Cardiac muscle cell (in vitro differentiated cells and primary cell): ENCODE results near the gene UBE2I. TPM values are rescaled to one million over a fixed set of nuclear protein-coding genes. Genes with fewer than 3 reads are reported as not detected.

ENCODE experiments used
- DNase-seq, 2 donors: peaks; one replicate each; pipeline versions ENCODE4 v3.0.0 to v3.0.0-alpha.2; 2010 to 2017; ENCODE audit warnings: low read depth in 1 of 2, low spot score in 1 of 2
- H3K27ac ChIP-seq: fragments of 200-600 bp; sonication (generic); 2 replicates; pipeline ENCODE4 v1.5.1; 2016
- H3K27me3 ChIP-seq: fragments of 200-600 bp; sonication (generic); 2 replicates; pipeline ENCODE4 v1.6.0; 2016; ENCODE audit warnings: control low read depth
- H3K36me3 ChIP-seq: fragments of 200-600 bp; sonication (generic); 2 replicates; pipeline ENCODE4 v1.5.1; 2016; ENCODE audit warnings: control low read depth
- H3K4me1 ChIP-seq: fragments of 200-600 bp; sonication (generic); 2 replicates; pipeline ENCODE4 v1.8.1; 2017; ENCODE audit warnings: low read depth, mild to moderate bottlenecking, mixed run types
- H3K4me3 ChIP-seq: fragments of 200-600 bp; sonication (generic); 2 replicates; pipeline ENCODE4 v1.5.1; 2016; ENCODE audit warnings: mild to moderate bottlenecking
- H3K9me3 ChIP-seq: fragments of 200-600 bp; sonication (generic); 2 replicates; pipeline ENCODE4 v1.5.1; 2017; ENCODE audit warnings: low read depth, mild to moderate bottlenecking, control low read depth
- CTCF ChIP-seq: IDR thresholded peaks from 2 replicates; pipeline ENCODE4 v1.5.1; 2012; ENCODE audit warnings: low read depth, mild to moderate bottlenecking, low read length
- polyA plus RNA-seq: library from polyadenylated mRNA; unstranded; fragments of >200 nt; fragmentation: Nextera tagmentation; extraction: Ambion mirVana; gene quantifications from 2 replicates; pipeline ENCODE4 v1.2.1, GENCODE V29; 2016
- total RNA-seq: library from RNA; depleted of rRNA; stranded (reverse); fragments of >200 nt; gene quantifications from 2 replicates; pipeline ENCODE4 v1.2.3, GENCODE V29; 2016

Gene UBE2I
- total and polyA plus RNA-seq, 2 experiments from 2014 or later, result 75.4 to 157 TPM

- no peak for TF ChIP-seq CTCF
- H3K9me3 ChIP-seq, result no peaks in the 10 kb centered on the region
- H3K4me1 ChIP-seq, result peaks cover 6% of the 10 kb centered on the region
- no peak overlapping the region for H3K4me3 ChIP-seq
- no peak overlapping the region for H3K27ac ChIP-seq
- no peaks in the 10 kb centered on the region for H3K36me3 ChIP-seq
- H3K27me3 ChIP-seq, result peaks cover 19% of the 10 kb centered on the region
- DNase-seq, result peak in 1 of 2 donors; percentile 38
Measured at GRCh38 chr16:1287982-1288670, 21.3 kb upstream of the UBE2I start.

DNA sequence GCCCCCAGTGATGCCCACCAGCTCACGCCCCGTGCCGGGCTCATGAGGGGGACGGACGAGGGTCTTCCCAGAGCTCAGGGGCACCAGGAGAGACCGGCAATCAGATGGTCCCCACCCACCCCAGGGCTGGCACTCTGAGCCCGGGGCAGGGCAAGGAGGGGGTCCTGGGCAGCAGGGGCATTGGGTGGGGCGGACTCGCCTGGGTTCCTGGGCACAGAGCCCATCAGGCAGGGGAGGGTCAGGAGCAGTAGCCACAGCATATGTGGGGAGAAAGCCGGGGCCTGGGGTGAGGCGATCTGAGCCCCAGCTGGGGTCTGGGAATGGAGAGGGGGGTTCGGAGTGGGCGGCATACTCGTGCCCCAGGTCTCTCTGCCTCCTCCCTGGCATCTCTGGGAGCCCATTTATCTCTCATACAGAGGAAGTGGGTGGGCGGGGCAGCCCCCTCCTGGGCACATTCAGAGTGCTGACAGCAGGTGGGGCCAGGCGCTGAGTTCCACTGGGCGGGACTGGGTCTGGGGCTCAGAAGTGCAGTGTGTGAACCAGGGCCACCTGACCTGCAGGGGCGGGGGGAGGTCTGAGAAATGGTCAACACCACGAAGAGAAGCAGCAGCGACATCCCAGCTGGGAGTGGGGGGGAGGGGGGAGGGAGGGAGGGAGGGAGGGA is 20.5 kb upstream of the UBE2I start:
- TF ChIP-seq CTCF, result no peak
- Histone ChIP-seq H3K9me3 (no peaks in the 10 kb centered on the region), H3K4me3 (no peak overlapping the region), H3K36me3 (no peaks in the 10 kb centered on the region), H3K4me1 (peaks cover 6% of the 10 kb centered on the region), H3K27me3 (peaks cover 19% of the 10 kb centered on the region), H3K27ac (no peak overlapping the region)
- DNase-seq, result peak in 1 of 2 donors; percentile 85

- Histone ChIP-seq H3K27me3 (peaks cover 19% of the 10 kb centered on the region), H3K36me3 (no peaks in the 10 kb centered on the region), H3K4me3 (no peak overlapping the region), H3K27ac (no peak overlapping the region), H3K9me3 (no peaks in the 10 kb centered on the region), H3K4me1 (peaks cover 6% of the 10 kb centered on the region)
- TF ChIP-seq CTCF, result no peak
- no peak for DNase-seq
Measured at GRCh38 chr16:1289477-1289866, 20.0 kb upstream of the UBE2I start.

GRCh38 chr16:1290063-1290501 is 19.4 kb upstream of the UBE2I start:
- H3K4me3 ChIP-seq, result no peak overlapping the region
- no peaks in the 10 kb centered on the region for H3K36me3 ChIP-seq
- peak in 1 of 2 donors; percentile 41 for DNase-seq
- peaks cover 19% of the 10 kb centered on the region for H3K27me3 ChIP-seq
- no peaks in the 10 kb centered on the region for H3K9me3 ChIP-seq
- H3K4me1 ChIP-seq, result peaks cover 6% of the 10 kb centered on the region
- no peak for TF ChIP-seq CTCF
- H3K27ac ChIP-seq, result no peak overlapping the region

- no peaks in the 10 kb centered on the region for H3K9me3 ChIP-seq
- H3K4me1 ChIP-seq, result peaks cover 6% of the 10 kb centered on the region
- TF ChIP-seq CTCF, result no peak
- DNase-seq, result no peak
- H3K4me3 ChIP-seq, result no peak overlapping the region
- no peaks in the 10 kb centered on the region for H3K36me3 ChIP-seq
- no peak overlapping the region for H3K27ac ChIP-seq
- peaks cover 19% of the 10 kb centered on the region for H3K27me3 ChIP-seq
Measured at GRCh38 chr16:1290860-1291575, 18.4 kb upstream of the UBE2I start.
